OCI-LY1 (cell line): ENCODE data around the gene ZNF629.

Source experiments
- H2AFZ ChIP-seq: fragments of 200-600 bp; sonication (generic), shearing (Covaris generic); 2 replicates; pipeline ENCODE4 v1.6.0; 2014; ENCODE audit warnings: antibody characterized with exemption, mild to moderate bottlenecking, low read length
- H3F3A ChIP-seq: fragments of 200-600 bp; sonication (generic), shearing (Covaris generic); 2 replicates; pipeline ENCODE4 v1.6.0; 2014; ENCODE audit warnings: mild to moderate bottlenecking, antibody characterized with exemption, low read length, moderate library complexity; ENCODE audit not compliant: insufficient read depth
- H3K27ac ChIP-seq: fragments of 200-600 bp; sonication (generic); 2 replicates; pipeline ENCODE4 v1.5.1; 2014; ENCODE audit warnings: low read length, mixed run types, mild to moderate bottlenecking, low read depth; ENCODE audit not compliant: poor library complexity, severe bottlenecking
- H3K27me3 ChIP-seq: fragments of 200-600 bp; sonication (generic); 2 replicates; pipeline ENCODE4 v1.6.0; 2014; ENCODE audit warnings: antibody characterized with exemption, mild to moderate bottlenecking, low read length, moderate library complexity; ENCODE audit not compliant: insufficient read depth
- H3K36me3 ChIP-seq: fragments of 200-600 bp; sonication (generic); 2 replicates; pipeline ENCODE4 v1.6.1; 2014; ENCODE audit warnings: mild to moderate bottlenecking, antibody characterized with exemption, low read length, moderate library complexity, mixed read lengths; ENCODE audit not compliant: insufficient read depth
- H3K4me1 ChIP-seq: fragments of 200-600 bp; sonication (generic); 2 replicates; pipeline ENCODE4 v1.5.1; 2014; ENCODE audit warnings: mild to moderate bottlenecking, low read length, moderate library complexity; ENCODE audit not compliant: insufficient read depth, severe bottlenecking
- H3K4me2 ChIP-seq: fragments of 200-600 bp; sonication (generic), shearing (Covaris generic); 2 replicates; pipeline ENCODE4 v1.6.1; 2014; ENCODE audit warnings: low read length
- H3K4me3 ChIP-seq: fragments of 200-600 bp; sonication (generic); 2 replicates; pipeline ENCODE4 v1.5.1; 2014; ENCODE audit warnings: low read length, low read depth, mild to moderate bottlenecking, mixed read lengths; ENCODE audit not compliant: poor library complexity, severe bottlenecking
- H3K79me2 ChIP-seq: fragments of 200-600 bp; shearing (Covaris generic); 2 replicates; pipeline ENCODE4 v1.6.1; 2016; ENCODE audit warnings: mixed run types, low read length, mixed read lengths; ENCODE audit not compliant: insufficient read depth
- H3K9ac ChIP-seq: fragments of 200-600 bp; sonication (generic), shearing (Covaris generic); 2 replicates; pipeline ENCODE4 v1.6.1; 2014; ENCODE audit warnings: mild to moderate bottlenecking, low read length, mixed read lengths
- H3K9me2 ChIP-seq: fragments of 200-600 bp; sonication (generic), shearing (Covaris generic); 2 replicates; pipeline ENCODE4 v1.6.1; 2014; ENCODE audit warnings: low read depth, mild to moderate bottlenecking, low read length, mixed read lengths
- H3K9me3 ChIP-seq: fragments of 200-600 bp; shearing (Covaris generic); 2 replicates; pipeline ENCODE4 v1.6.1; 2014; ENCODE audit warnings: low read length, mixed read lengths
- H4K20me1 ChIP-seq: fragments of 200-600 bp; sonication (generic), shearing (Covaris generic); 2 replicates; pipeline ENCODE4 v1.6.0; 2016; ENCODE audit warnings: mild to moderate bottlenecking, low read length; ENCODE audit not compliant: insufficient read depth
- CTCF ChIP-seq: fragments of 200-600 bp; sonication (generic), shearing (Covaris generic); IDR thresholded peaks from 2 replicates; pipeline ENCODE4 v1.5.1; 2017; ENCODE audit warnings: mild to moderate bottlenecking, antibody characterized with exemption, low read length, moderate library complexity, mixed read lengths
- EZH2 ChIP-seq: fragments of 200-600 bp; sonication (generic), shearing (Covaris generic); IDR thresholded peaks from 2 replicates; pipeline ENCODE4 v1.8.0; 2017; ENCODE audit warnings: borderline replicate concordance, mixed run types, mild to moderate bottlenecking, antibody characterized with exemption, low read length, moderate library complexity, mixed read lengths

ZNF629 gene

DNA sequence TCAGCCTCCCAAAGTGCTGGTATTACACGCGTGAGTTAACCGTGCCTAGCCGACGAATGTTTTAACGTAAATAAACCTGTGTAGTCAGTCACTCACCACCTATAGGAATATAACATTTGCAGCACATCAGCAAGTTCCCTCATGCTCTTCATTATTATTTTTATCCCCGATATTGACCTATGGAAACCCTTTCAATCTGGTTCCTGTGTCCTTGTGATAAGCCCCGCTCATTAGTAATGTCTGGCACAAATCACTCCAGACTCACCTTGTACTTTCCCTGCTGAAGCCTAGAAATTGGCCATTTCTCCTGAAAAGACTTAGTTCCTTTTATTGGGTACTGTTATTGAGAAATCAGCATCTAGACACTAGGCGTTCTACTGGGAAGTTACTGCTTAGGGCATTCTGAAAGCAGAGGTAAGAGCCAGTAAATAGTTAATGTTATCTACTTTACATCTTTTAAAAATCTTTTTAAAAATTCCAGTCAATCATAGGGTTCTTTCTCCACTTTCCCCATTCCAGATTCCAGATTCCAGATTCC, 40.3 kb downstream of the ZNF629 start:
- Histone ChIP-seq H3K27me3 (no peaks in the 10 kb centered on the region), H3K79me2 (peaks cover 14% of the 10 kb centered on the region), H3K36me3 (peaks cover 40% of the 10 kb centered on the region), H3K27ac (no peak overlapping the region), H3K9me3 (no peaks in the 10 kb centered on the region), H3K4me2 (no peak overlapping the region), H3K4me3 (no peak overlapping the region), H3K4me1 (peaks cover 17% of the 10 kb centered on the region), H3F3A (peaks cover 4% of the 10 kb centered on the region; the same call in 1 of the 2 replicates), H3K9ac (no peak overlapping the region), H4K20me1 (no peaks in the 10 kb centered on the region), H2AFZ (no peak overlapping the region), H3K9me2 (no peaks in the 10 kb centered on the region)
- TF ChIP-seq EZH2: no peak

DNA sequence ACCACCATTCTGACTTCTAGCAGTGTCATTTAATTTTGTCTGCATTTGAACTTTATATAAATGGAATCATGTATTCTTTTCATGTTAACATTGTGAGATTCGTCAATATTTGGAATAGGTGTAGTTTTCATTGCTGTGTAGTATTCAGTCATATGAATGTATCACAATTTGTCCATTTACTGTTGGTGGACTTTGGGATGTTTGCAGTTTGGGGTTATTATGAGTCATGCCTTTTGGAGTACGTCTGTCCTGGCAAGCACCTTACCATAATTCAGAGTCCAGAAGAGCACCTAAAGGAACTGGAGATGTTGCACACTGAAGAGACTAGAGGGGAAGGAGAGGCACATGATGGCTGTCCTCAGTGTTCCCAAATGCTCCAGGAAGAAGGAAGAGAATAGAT, 41.9 kb downstream of the ZNF629 start:
- no peak for TF ChIP-seq EZH2
- TF ChIP-seq CTCF: no peak
- H3K36me3 ChIP-seq: peaks cover 33% of the 10 kb centered on the region; the same call in 1 of the 2 replicates
- no peak overlapping the region for H3K4me2 ChIP-seq
- H3K4me3 ChIP-seq: no peak overlapping the region
- H3K9me3 ChIP-seq: no peaks in the 10 kb centered on the region
- peaks cover 17% of the 10 kb centered on the region for H3K4me1 ChIP-seq
- no peak overlapping the region for H3K27ac ChIP-seq
- H3K9ac ChIP-seq: no peak overlapping the region
- H4K20me1 ChIP-seq: no peaks in the 10 kb centered on the region
- H3K27me3 ChIP-seq: no peaks in the 10 kb centered on the region
- H3K79me2 ChIP-seq: peaks cover 12% of the 10 kb centered on the region
- peaks cover 4% of the 10 kb centered on the region; the same call in 1 of the 2 replicates for H3F3A ChIP-seq
- no peak overlapping the region for H2AFZ ChIP-seq
- H3K9me2 ChIP-seq: no peaks in the 10 kb centered on the region

DNA sequence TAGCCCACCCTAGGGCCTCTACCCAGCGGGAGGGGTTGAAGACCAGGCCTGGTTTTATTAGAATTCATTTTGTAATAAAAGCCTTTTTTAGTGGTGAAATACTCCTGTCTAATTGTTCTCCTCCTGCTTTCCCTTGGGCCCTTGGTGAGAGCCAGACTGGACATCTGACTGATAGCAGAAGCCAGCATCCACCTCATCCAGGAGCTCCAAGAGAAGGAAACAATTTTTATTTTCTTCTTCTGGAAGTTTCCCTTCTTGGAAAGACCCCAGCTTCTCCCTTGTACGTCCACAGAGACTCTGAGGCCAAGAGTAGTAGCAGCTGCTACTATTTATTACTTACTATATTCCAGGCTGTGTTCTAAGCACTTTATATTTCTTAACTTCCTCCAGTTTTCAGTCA, 42.8 kb downstream of the ZNF629 start:
- peaks cover 38% of the 10 kb centered on the region for H3K36me3 ChIP-seq

More for the DNA sequence above, 42.8 kb downstream of the ZNF629 start:
- no peaks in the 10 kb centered on the region for H3K9me3 ChIP-seq
- peaks cover 4% of the 10 kb centered on the region; the same call in 1 of the 2 replicates for H3F3A ChIP-seq
- no peak overlapping the region for H3K27ac ChIP-seq
- peaks cover 10% of the 10 kb centered on the region for H3K4me1 ChIP-seq
- H3K9me2 ChIP-seq: no peaks in the 10 kb centered on the region
- no peak overlapping the region for H3K4me2 ChIP-seq
- H3K27me3 ChIP-seq: no peaks in the 10 kb centered on the region
- H3K4me3 ChIP-seq: no peak overlapping the region
- no peaks in the 10 kb centered on the region for H4K20me1 ChIP-seq
- H3K9ac ChIP-seq: no peak overlapping the region
- H2AFZ ChIP-seq: no peak overlapping the region
- TF ChIP-seq CTCF (no peak), EZH2 (no peak)
- H3K79me2 ChIP-seq: peaks cover 4% of the 10 kb centered on the region; the same call in 1 of the 2 replicates
